ENCODE measurements around the gene AK8. TPM values are rescaled to one million over a fixed set of nuclear protein-coding genes. Genes with fewer than 3 reads are reported as not detected.

The AK8 gene
- total RNA-seq, 1 experiment from 2014 or later = 0.42 TPM

GRCh38 chr9:132749306-132749705, 128.8 kb downstream of the AK8 start:
- Mint-ChIP-seq H3K27ac (ENCODE audit: low read depth, unreplicated experiment) (no peak overlapping the region), H3K4me1 (ENCODE audit: insufficient read depth, unreplicated experiment) (no peaks in the 10 kb centered on the region), H3K36me3 (ENCODE audit: insufficient read depth, unreplicated experiment) (no peaks in the 10 kb centered on the region), H3K9me3 (ENCODE audit: unreplicated experiment) (no peaks in the 10 kb centered on the region), H3K27me3 (ENCODE audit: insufficient read depth, unreplicated experiment) (peaks cover 30% of the 10 kb centered on the region), H3K4me3 (ENCODE audit: unreplicated experiment) (no peak overlapping the region)
- no peak for TF ChIP-seq CTCF (IDR thresholded peaks at IDR 0.05; ENCODE audit: unreplicated experiment)
- BruUV-seq (replicated peaks) = no TSS peak
- no peak for DNase-seq (ENCODE audit: unreplicated experiment)
- POLR2A ChIA-PET = no interaction called here
- intact Hi-C loops (cut with micrococcal nuclease) = no loop called here
- CTCF ChIA-PET = interaction anchor here (0.6 kb wide), 1 partner anchor 42 kb away, joined by 3 read pairs; no protein-coding TSS in a partner anchor

GRCh38 chr9:132748450-132748849, 129.6 kb downstream of the AK8 start:
- Mint-ChIP-seq H3K27ac (ENCODE audit: low read depth, unreplicated experiment) (no peak overlapping the region), H3K4me1 (ENCODE audit: insufficient read depth, unreplicated experiment) (no peaks in the 10 kb centered on the region), H3K9me3 (ENCODE audit: unreplicated experiment) (no peaks in the 10 kb centered on the region), H3K4me3 (ENCODE audit: unreplicated experiment) (no peak overlapping the region), H3K27me3 (ENCODE audit: insufficient read depth, unreplicated experiment) (peaks cover 39% of the 10 kb centered on the region), H3K36me3 (ENCODE audit: insufficient read depth, unreplicated experiment) (no peaks in the 10 kb centered on the region)
- intact Hi-C loops (cut with micrococcal nuclease) = no loop called here
- BruUV-seq (replicated peaks) = no TSS peak
- DNase-seq (ENCODE audit: unreplicated experiment) = no peak
- CTCF ChIA-PET = interaction anchor here (0.7 to 0.9 kb wide), 2 partner anchors 240 to 307 kb away, joined by 3 read pairs; no protein-coding TSS in a partner anchor
- POLR2A ChIA-PET = no interaction called here
- no peak for TF ChIP-seq CTCF (IDR thresholded peaks at IDR 0.05; ENCODE audit: unreplicated experiment)

GRCh38 chr9:132745756-132746709, 132.1 kb downstream of the AK8 start:
- BruUV-seq (replicated peaks) = no TSS peak
- no peak for DNase-seq (ENCODE audit: unreplicated experiment)
- Mint-ChIP-seq H3K9me3 (ENCODE audit: unreplicated experiment) (no peaks in the 10 kb centered on the region), H3K4me3 (ENCODE audit: unreplicated experiment) (no peak overlapping the region), H3K4me1 (ENCODE audit: insufficient read depth, unreplicated experiment) (no peaks in the 10 kb centered on the region), H3K36me3 (ENCODE audit: insufficient read depth, unreplicated experiment) (no peaks in the 10 kb centered on the region), H3K27ac (ENCODE audit: low read depth, unreplicated experiment) (no peak overlapping the region), H3K27me3 (ENCODE audit: insufficient read depth, unreplicated experiment) (peaks cover 63% of the 10 kb centered on the region)
- intact Hi-C loops (cut with micrococcal nuclease) = no loop called here
- CTCF ChIA-PET = interaction anchor here (0.6 kb wide), 1 partner anchor 231 kb away, joined by 3 read pairs; no protein-coding TSS in a partner anchor
- TF ChIP-seq CTCF (IDR thresholded peaks at IDR 0.05; ENCODE audit: unreplicated experiment) = no peak
- POLR2A ChIA-PET = no interaction called here

GRCh38 chr9:132744881-132745755, 133.0 kb downstream of the AK8 start:
- H3K4me3 Mint-ChIP-seq (ENCODE audit: unreplicated experiment) = no peak overlapping the region
- H3K27me3 Mint-ChIP-seq (ENCODE audit: insufficient read depth, unreplicated experiment) = peaks cover 56% of the 10 kb centered on the region
- TF ChIP-seq CTCF (IDR thresholded peaks at IDR 0.05; ENCODE audit: unreplicated experiment) = no peak
- POLR2A ChIA-PET = no interaction called here
- no peaks in the 10 kb centered on the region for H3K9me3 Mint-ChIP-seq (ENCODE audit: unreplicated experiment)
- intact Hi-C loops (cut with micrococcal nuclease) = no loop called here
- no peaks in the 10 kb centered on the region for H3K4me1 Mint-ChIP-seq (ENCODE audit: insufficient read depth, unreplicated experiment)
- CTCF ChIA-PET = interaction anchor here (0.6 kb wide), 1 partner anchor 230 kb away, joined by 3 read pairs; no protein-coding TSS in a partner anchor
- no peaks in the 10 kb centered on the region for H3K36me3 Mint-ChIP-seq (ENCODE audit: insufficient read depth, unreplicated experiment)
- no TSS peak for BruUV-seq (replicated peaks)
- no peak for DNase-seq (ENCODE audit: unreplicated experiment)
- H3K27ac Mint-ChIP-seq (ENCODE audit: low read depth, unreplicated experiment) = no peak overlapping the region
